GM21786 (cell line): ENCODE data around the gene RPL27A.
"Not testable (repeated sequence)": the region's sequence is repeated elsewhere in the genome, so short reads cannot be mapped to it uniquely, and the experiment has no call there.

Source experiments
- ATAC-seq: cut with Tn5 transposase; IDR thresholded peaks from one replicate; pipeline ENCODE4 v1.9.1; 2021; ENCODE audit not compliant: unreplicated experiment

RPL27A gene

DNA sequence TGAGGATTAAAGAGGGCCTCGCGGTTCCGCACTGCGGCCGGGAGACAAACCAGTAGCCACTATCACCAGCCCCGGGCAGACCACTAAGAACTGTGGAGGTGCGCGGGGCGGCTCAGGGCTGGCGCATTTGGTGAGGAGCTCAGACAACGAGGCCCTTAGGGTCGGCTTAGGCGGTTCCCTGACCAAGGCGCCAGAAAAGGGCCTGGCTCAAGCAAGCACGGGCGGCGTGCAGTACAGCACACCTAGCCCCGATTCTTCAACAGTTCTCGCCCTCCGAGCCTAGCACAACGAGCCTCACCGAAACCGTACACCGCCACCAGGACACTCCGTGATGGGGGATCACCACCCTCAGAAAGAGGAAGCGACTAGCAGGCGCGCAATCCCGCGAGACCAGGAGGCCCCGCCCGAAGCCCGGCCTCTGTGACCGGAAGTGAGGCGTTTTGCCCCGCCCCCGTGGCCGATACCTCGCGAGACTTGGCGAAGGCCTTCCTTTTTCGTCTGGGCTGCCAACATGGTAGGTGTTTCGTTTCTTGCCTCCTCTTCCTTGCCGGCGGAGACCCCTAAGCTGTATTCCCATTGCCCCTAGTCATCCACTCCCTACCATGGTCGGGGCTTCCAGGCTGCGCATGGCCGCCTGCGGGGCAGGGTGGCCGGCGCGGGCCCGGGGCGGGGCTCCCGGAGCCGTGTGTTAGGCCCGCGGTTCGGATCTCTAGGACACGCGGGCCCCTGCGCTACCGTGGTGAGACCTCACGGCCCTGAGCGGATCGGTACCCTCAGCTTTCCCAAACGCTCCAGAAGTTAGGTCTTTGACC, at the start of gene RPL27A, which contains the start of gene TRIM66:
Gene RPL27A, plus strand, starts transcription at position 490 of the 812 bp plus-strand sequence. Its CDS starts 22 bp downstream, at position 512.
Gene TRIM66, minus strand, starts transcription at position 363 of the 812 bp plus-strand sequence. CDS start 10,391 bp downstream, outside the sequence.
- peak; percentile 95 for ATAC-seq

DNA sequence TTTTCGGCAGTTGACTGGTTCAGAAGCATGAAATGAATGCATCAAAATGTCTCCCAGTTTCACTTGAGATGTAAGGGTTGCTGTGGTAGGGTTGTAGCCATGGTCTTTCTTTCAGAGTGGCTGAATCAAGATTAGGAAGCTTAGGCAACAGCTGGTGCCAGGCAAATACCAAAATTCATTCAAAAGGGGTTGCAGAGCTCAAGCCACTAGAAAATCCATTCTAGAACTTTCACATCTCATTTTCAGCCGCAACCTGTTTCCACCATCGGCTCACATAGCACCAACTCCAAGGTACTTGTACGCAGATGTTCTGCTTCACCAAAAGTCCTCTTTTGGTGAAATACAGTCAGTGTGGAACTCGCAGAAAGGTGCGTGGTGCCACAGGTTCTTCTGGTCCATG, 48.1 kb upstream of the RPL27A start:
- no peak for ATAC-seq

DNA sequence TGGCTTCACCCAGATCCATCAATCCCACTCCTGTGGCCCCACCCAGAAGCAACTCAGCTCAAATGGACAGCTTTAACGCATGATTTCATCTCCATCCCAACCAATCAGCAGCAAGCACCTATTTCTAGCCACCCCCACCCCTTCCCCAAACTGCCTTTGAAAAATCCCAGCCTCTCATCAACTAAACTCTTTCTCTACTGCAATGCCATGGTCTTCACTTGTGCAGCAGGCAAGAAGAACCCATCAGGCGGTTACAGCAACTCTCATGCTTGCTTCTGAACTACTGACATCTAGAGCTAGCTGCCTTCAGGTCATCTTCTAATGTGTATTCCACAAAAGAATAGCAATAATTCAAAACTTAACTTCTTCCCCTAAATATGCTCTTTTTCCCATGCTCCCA, 46.5 kb upstream of the RPL27A start:
- ATAC-seq = no peak

- ATAC-seq = no peak
Observed at GRCh38 chr11:8638300-8638699, 44.3 kb upstream of the RPL27A start.

GRCh38 chr11:8639655-8640054, 42.9 kb upstream of the RPL27A start:
- no peak for ATAC-seq

- ATAC-seq = no peak
Observed at GRCh38 chr11:8640267-8640906, 42.2 kb upstream of the RPL27A start.

- no peak for ATAC-seq
Observed at GRCh38 chr11:8641332-8641731, 41.3 kb upstream of the RPL27A start.

DNA sequence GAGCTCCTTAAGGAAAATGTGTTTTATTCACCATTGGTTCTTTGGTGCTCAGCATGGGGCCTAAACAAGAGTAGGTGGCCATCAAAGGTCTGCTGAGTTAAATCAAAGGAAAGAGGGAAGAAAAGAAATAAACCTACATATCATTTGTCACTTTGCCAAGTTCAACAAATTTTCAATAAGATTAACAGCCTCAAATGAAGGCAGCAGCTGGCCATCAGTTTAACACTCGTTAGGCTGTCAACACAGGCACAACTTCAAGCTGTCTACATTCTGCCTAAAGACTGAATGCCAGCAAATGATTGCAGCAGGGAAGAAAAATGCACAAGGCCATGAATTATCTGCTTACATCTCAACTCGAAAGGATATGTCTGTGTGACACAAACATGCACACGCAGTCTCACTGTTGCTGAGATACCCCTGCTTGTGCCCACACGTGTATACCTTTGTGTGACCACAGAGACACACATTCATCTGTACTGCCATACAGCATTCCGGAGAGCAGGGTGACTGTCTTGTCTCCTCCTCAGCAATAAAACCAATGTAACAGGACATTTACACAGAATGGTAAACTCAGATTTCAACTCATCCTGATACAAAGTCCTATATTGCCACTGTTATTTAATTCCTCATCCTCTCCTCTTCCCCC, 40.3 kb upstream of the RPL27A start:
- ATAC-seq = no peak

DNA sequence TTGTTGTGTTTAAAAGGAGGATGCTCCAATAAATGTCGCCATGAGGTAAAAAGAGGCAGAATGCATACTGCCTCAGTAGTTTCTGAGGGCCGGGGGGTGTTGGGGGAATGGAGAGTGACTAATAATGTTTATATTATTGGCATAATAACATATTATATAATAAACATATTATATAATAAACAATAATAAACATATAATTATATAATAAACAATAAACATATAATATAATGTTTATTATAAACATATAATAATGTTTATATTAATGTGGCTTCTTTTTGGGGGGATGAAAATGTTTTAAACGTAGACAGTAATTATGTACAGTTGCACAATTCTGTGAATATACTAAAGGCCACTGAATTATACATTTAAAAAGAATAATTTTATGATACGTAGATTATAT, 35.7 kb upstream of the RPL27A start:
- no peak for ATAC-seq

DNA sequence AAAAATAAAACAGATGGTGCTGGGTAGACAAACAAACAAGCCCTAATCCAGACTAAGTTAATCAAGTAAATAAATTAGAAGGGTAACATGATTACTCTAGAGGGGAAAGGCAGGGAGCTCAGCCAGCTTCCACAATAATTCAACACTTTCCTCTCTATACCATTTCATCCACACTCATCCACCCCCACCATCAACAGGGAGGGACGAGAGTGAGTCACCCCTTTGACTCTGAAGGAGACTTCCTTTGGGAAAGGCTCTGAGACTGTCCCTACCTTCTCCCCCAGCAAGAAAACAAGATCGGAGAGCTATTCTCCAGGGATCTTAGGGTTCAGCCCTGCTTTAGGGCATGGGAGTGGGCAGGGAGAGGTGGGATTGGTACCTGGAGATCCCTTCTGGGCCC, 33.2 kb upstream of the RPL27A start:
- no peak for ATAC-seq

DNA sequence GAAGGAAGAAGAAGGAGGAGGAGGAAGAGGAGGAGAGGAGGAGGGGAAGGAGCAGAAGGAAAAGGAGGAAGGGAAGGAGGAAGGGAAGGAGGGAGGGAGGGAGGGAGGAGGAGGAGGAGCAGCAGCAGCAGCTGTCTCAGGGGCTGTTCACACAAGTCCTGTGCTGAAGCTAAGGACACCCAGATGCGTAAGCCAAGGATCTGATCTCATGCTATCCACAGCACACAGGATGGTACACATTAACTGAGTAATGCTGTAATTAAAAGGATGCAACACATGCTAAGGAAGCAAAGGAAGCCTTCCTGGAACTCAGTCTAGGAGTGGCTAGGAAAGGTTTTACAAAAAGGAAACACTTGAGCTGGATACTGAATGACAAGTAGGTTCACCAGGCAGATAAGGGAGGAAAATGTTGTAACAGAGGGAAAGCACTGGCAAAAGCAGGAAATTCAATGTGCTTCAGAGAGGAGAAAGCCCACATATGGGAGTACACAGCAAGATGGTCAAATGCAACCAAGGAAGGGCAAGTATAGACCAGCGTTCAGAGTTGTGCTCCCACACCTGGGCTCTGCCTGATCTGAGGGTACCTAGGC, 32.1 kb upstream of the RPL27A start:
- no peak for ATAC-seq

DNA sequence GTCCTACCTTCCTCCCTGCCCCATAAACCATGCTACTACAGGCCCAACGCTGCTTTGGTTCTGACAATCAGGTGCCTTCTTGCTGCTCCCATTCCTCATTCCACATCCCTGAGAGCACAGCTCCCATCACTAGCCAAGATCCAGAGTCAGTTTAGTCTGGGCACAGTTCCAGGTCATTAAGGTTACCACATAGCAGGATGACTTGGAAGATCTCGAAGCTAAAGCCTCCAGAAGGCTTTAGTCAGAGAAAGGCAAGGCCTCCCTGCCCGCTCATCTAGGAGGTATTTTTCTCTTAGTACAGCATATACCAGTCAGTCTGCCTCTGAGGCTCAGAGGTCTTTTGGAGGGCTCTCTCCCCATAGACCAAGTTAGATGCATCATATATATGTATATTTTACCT, 30.5 kb upstream of the RPL27A start:
- ATAC-seq = no peak

DNA sequence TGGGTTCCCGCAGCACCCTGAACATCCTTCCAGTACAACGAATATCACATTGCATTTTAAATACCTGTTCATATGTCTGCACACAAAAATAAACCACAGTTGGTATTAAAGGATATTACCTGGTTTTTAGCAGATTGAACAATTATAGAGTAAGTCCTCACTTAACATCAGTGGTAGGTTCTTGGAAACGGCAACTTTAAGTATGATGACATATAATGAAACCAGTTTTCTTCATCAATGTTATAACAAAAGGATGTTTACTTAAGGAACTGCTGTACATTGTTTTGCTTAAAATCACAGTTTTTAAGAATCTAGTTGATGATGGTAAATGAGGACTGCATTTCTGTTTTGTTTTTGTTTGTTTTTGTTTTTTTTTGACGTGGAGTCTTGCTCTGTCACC, 28.1 kb upstream of the RPL27A start:
- no peak for ATAC-seq

DNA sequence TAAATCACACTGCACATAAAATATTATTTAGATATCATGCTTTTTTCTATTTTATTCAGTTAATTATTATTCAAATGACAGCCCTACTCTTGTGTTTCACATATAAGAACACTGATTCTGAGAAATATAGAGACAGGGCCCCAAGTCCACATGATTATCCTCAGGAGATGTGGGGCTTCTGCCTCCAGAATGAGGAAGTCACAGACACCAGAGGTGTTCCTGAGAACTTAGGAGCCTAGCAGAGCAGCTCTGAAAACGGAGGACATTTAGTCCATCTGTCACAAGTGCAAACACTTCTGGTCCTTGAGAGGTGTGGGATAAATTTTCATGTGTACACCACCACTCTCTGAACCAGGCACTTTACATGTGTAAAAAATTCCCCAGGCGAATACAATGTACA, 26.3 kb upstream of the RPL27A start:
- no peak for ATAC-seq

GRCh38 chr11:8658321-8659057, 24.1 kb upstream of the RPL27A start:
- ATAC-seq = no peak

GRCh38 chr11:8661001-8661795, 21.4 kb upstream of the RPL27A start:
- ATAC-seq = no peak

GRCh38 chr11:8665222-8665621, 17.4 kb upstream of the RPL27A start:
- ATAC-seq = no peak

DNA sequence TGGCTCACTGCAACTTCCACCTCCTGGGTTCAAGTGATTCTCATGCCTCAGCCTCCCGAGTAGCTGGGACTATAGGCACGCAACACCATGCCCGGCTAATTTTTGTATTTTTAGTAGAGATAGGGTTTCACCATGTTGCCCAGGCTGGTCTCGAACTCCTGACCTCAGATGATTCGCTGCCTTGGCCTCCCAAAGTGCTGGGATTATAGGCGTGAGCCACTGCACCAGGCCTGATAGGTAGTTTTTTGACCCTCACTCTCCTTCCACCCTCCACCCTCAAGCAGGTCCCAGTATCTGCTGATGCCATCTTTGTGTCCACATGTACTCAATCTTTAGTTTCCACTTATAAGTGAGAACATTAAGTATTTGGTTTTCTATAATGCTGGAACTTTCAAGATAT, 12.5 kb upstream of the RPL27A start:
- ATAC-seq = not testable (repeated sequence)

- no peak for ATAC-seq
Observed at GRCh38 chr11:8671193-8671612, 11.4 kb upstream of the RPL27A start.

- no peak for ATAC-seq
Observed at GRCh38 chr11:8671651-8672062, 10.9 kb upstream of the RPL27A start.
